HCT116 (cell line): ENCODE measurements around the gene CCDC61. TPM values are rescaled to one million over a fixed set of nuclear protein-coding genes. Genes with fewer than 3 reads are reported as not detected.

ENCODE experiments used
- ATAC-seq: fragments of 200-7000 bp; cut with Tn5 transposase; 2 replicates; pipeline ENCODE4 v1.9.1; 2020; ENCODE audit warnings: mild to moderate bottlenecking, moderate library complexity
- BruUV-seq: library from RNA; stranded (reverse); fragments of 400-500 nt; replicated peaks from 2 replicates; lab custom pipeline; 2021; lab: Mats Ljungman, UMichigan
- CTCF ChIA-PET: fragments of 300-600 bp; sonication (Branson Sonifier 250); formaldehyde crosslinking; loops from one replicate; lab custom pipeline; 2021; ENCODE audit warnings: antibody characterized with exemption; lab: Charles Lee
- POLR2A ChIA-PET: fragments of 300-600, 350-600 bp; sonication (Branson Sonifier 250); formaldehyde crosslinking; loops from one replicate; lab custom pipeline; 2021; ENCODE audit warnings: antibody characterized with exemption; lab: Charles Lee
- RAD21 ChIA-PET, 2 experiments: fragments of 300-600 bp; sonication (Branson Sonifier 250); formaldehyde crosslinking; loops; one replicate each; lab custom pipeline; 2023; ENCODE audit warnings: low total read pairs in 2 of 2; ENCODE audit not compliant: uncharacterized antibody in 2 of 2, unreplicated experiment in 2 of 2, low non-redundant PET in 1 of 2; lab: Charles Lee
- DNase-seq: peaks from one replicate; pipeline ENCODE4 v3.0.0-alpha.2; 2010; ENCODE audit warnings: low read depth, low spot score
- H2AFZ ChIP-seq: fragments of 200-600 bp; shearing (Covaris generic), sonication (generic); 2 replicates; pipeline ENCODE4 v1.6.1; 2017; ENCODE audit warnings: low read depth, mixed run types, mixed read lengths, antibody characterized with exemption, low read length; ENCODE audit not compliant: poor library complexity, severe bottlenecking
- H3K27ac ChIP-seq: 2 replicates; pipeline ENCODE4 v1.5.1; 2012; ENCODE audit warnings: low read depth, low read length
- H3K27me3 ChIP-seq: fragments of 200-600 bp; sonication (generic); 2 replicates; pipeline ENCODE4 v1.6.1; 2016; ENCODE audit warnings: mixed run types, low read length, mixed read lengths; ENCODE audit not compliant: insufficient read depth
- H3K36me3 ChIP-seq, 2 experiments: fragments of 200-500 bp in 1 of 2; fragments of 200-600 bp in 1 of 2; sonication (Bioruptor generic) in 1 of 2; sonication (generic) in 1 of 2; 2 replicates each; pipeline versions ENCODE4 v1.5.1 to v1.6.1; 2014 to 2016; ENCODE audit warnings: low read length in 2 of 2, inconsistent platforms in 1 of 2, mixed read lengths in 1 of 2, mixed run types in 1 of 2; ENCODE audit not compliant: insufficient read depth in 2 of 2, control insufficient read depth in 1 of 2
- H3K4me1 ChIP-seq, 2 experiments: fragments of 200-600 bp in 1 of 2; sonication (generic) in 1 of 2; 2 replicates each; pipeline versions ENCODE4 v1.5.1 to v1.6.1; 2012 to 2017; ENCODE audit warnings: low read length in 2 of 2, inconsistent platforms in 1 of 2, mild to moderate bottlenecking in 1 of 2, mixed read lengths in 1 of 2, mixed run types in 1 of 2, moderate library complexity in 1 of 2; ENCODE audit not compliant: insufficient read depth in 2 of 2, control insufficient read depth in 1 of 2
- H3K4me2 ChIP-seq: fragments of 200-600 bp; sonication (generic); 2 replicates; pipeline ENCODE4 v1.6.1; 2017; ENCODE audit warnings: mixed run types, low read length, mixed read lengths
- H3K4me3 ChIP-seq, 2 experiments: fragments of 200-600 bp in 1 of 2; sonication (generic) in 1 of 2; replicated peaks in 1 of 2; 2 replicates each; pipeline ENCODE4 v1.5.1; 2011 to 2016; ENCODE audit warnings: low read length in 2 of 2, control low read depth in 1 of 2, low read depth in 1 of 2, mild to moderate bottlenecking in 1 of 2, mixed read lengths in 1 of 2, mixed run types in 1 of 2
- H3K79me2 ChIP-seq: fragments of 200-600 bp; sonication (generic); 2 replicates; pipeline ENCODE4 v1.6.1; 2017; ENCODE audit warnings: mild to moderate bottlenecking, mixed run types, low read length, moderate library complexity, mixed read lengths; ENCODE audit not compliant: insufficient read depth
- H3K9ac ChIP-seq: fragments of 200-600 bp; sonication (generic); 2 replicates; pipeline ENCODE4 v1.6.1; 2016; ENCODE audit warnings: low read length, mixed read lengths
- H3K9me2 ChIP-seq: fragments of 200-600 bp; sonication (generic), shearing (Covaris generic); 2 replicates; pipeline ENCODE4 v1.6.1; 2017; ENCODE audit warnings: mixed run types, mild to moderate bottlenecking, moderate library complexity; ENCODE audit not compliant: insufficient read depth
- H3K9me3 ChIP-seq, 2 experiments: fragments of 200-500 bp in 1 of 2; fragments of 200-600 bp in 1 of 2; sonication (Bioruptor generic) in 1 of 2; sonication (generic) in 1 of 2; 2 replicates each; pipeline ENCODE4 v1.6.1; 2014 to 2017; ENCODE audit warnings: low read length in 2 of 2, mixed read lengths in 2 of 2, inconsistent platforms in 1 of 2, low read depth in 1 of 2, mild to moderate bottlenecking in 1 of 2, mixed run types in 1 of 2, moderate library complexity in 1 of 2; ENCODE audit not compliant: control insufficient read depth in 1 of 2, insufficient read depth in 1 of 2
- H4K20me1 ChIP-seq: fragments of 200-600 bp; sonication (generic), shearing (Covaris generic); 2 replicates; pipeline ENCODE4 v1.6.1; 2017; ENCODE audit warnings: mixed run types, mild to moderate bottlenecking, moderate library complexity; ENCODE audit not compliant: insufficient read depth
- CBX3 ChIP-seq: IDR thresholded peaks from 2 replicates; pipeline ENCODE4 v1.6.1; 2012; ENCODE audit warnings: low read depth
- CEBPB ChIP-seq: IDR thresholded peaks from 2 replicates; pipeline ENCODE4 v1.6.1; 2012; ENCODE audit warnings: low read depth
- EGR1 ChIP-seq: IDR thresholded peaks from 2 replicates; pipeline ENCODE4 v1.6.1; 2012; ENCODE audit warnings: low read depth
- EZH2 ChIP-seq: fragments of 200-600 bp; sonication (generic); IDR thresholded peaks from 2 replicates; pipeline ENCODE4 v1.6.1; 2017; ENCODE audit warnings: antibody characterized with exemption, mixed run types
- MAX ChIP-seq: IDR thresholded peaks from 2 replicates; pipeline ENCODE4 v1.6.1; 2012
- POLR2AphosphoS5 ChIP-seq: IDR thresholded peaks from 2 replicates; pipeline ENCODE4 v1.6.1; 2011; ENCODE audit warnings: mild to moderate bottlenecking, low read depth, low read length, moderate library complexity
- SIN3A ChIP-seq: IDR thresholded peaks from 2 replicates; pipeline ENCODE4 v1.6.1; 2012; ENCODE audit warnings: low read depth
- YY1 ChIP-seq: IDR thresholded peaks from 2 replicates; pipeline ENCODE4 v1.6.1; 2011; ENCODE audit warnings: low read length, low read depth, moderate library complexity, mild to moderate bottlenecking; ENCODE audit not compliant: insufficient replicate concordance; ENCODE audit errors: extremely low read depth
- ZFX ChIP-seq: fragments of 450-650 bp; IDR thresholded peaks from 2 replicates; pipeline ENCODE4 v1.6.1; 2017
- intact Hi-C: fragments of 100-400 bp; cut with micrococcal nuclease; formaldehyde crosslinking; loops from 2 replicates; pipeline ENCODE4 v1.10.0; 2022
- total RNA-seq: library from RNA; stranded (reverse); gene quantifications from one replicate; pipeline ENCODE4 v1.2.1, GENCODE V29; 2021; ENCODE audit not compliant: unreplicated experiment

The CCDC61 gene
- total RNA-seq, 1 experiment from 2014 or later, result 12.2 TPM

GRCh38 chr19:46065486-46066071 is 70.3 kb downstream of the CCDC61 start:
- BruUV-seq, result no TSS peak
- POLR2A ChIA-PET, result no interaction called here

GRCh38 chr19:46066471-46066870 is 71.2 kb downstream of the CCDC61 start:
- no peak overlapping the region for H3K9ac ChIP-seq
- no peaks in the 10 kb centered on the region for H3K36me3 ChIP-seq
- ATAC-seq (no peak), DNase-seq (no peak)
- H2AFZ ChIP-seq, result no peak overlapping the region
- CTCF ChIA-PET, result interaction anchor here (1.0 to 2.0 kb wide), 4 partner anchors 9 to 250 kb away, joined by 3 to 5 read pairs (median 3); no protein-coding TSS in a partner anchor
- POLR2A ChIA-PET, result no interaction called here
- RAD21 ChIA-PET, result no interaction called here
- H4K20me1 ChIP-seq, result no peaks in the 10 kb centered on the region
- H3K9me3 ChIP-seq, result no peaks in the 10 kb centered on the region
- H3K27ac ChIP-seq, result no peak overlapping the region
- no peaks in the 10 kb centered on the region for H3K79me2 ChIP-seq
- BruUV-seq, result no TSS peak
- peaks cover 76% of the 10 kb centered on the region for H3K27me3 ChIP-seq
- H3K4me1 ChIP-seq, result peaks cover 30 to 35% of the 10 kb centered on the region in 2 experiments
- no peak overlapping the region for H3K4me3 ChIP-seq
- H3K4me2 ChIP-seq, result no peak overlapping the region
- H3K9me2 ChIP-seq, result no peaks in the 10 kb centered on the region
- no peak for TF ChIP-seq CBX3
- no peak for TF ChIP-seq CEBPB
- no peak for TF ChIP-seq SIN3A
- TF ChIP-seq EZH2, result no peak
- TF ChIP-seq POLR2AphosphoS5, result no peak
- TF ChIP-seq MAX, result no peak
- TF ChIP-seq YY1, result no peak
- no peak for TF ChIP-seq ZFX
- intact Hi-C loops, result no loop called here

More at GRCh38 chr19:46065486-46066071, 70.3 kb downstream of the CCDC61 start:
- H3K4me1 ChIP-seq, result peaks cover 30 to 35% of the 10 kb centered on the region in 2 experiments
- intact Hi-C loops, result no loop called here
- no peaks in the 10 kb centered on the region for H3K36me3 ChIP-seq
- DNase-seq (no peak), ATAC-seq (no peak)
- no peaks in the 10 kb centered on the region for H3K79me2 ChIP-seq
- no peak overlapping the region for H3K4me3 ChIP-seq
- no peak overlapping the region for H2AFZ ChIP-seq
- no peak overlapping the region for H3K9ac ChIP-seq
- no peak for TF ChIP-seq EGR1
- RAD21 ChIA-PET, result no interaction called here
- peaks cover 67% of the 10 kb centered on the region for H3K27me3 ChIP-seq
- no peak overlapping the region for H3K27ac ChIP-seq
- no peaks in the 10 kb centered on the region for H4K20me1 ChIP-seq
- H3K9me3 ChIP-seq, result no peaks in the 10 kb centered on the region
- CTCF ChIA-PET, result interaction anchor here (1.0 to 2.0 kb wide), 5 partner anchors 10 to 249 kb away, joined by 3 to 5 read pairs (median 3); no protein-coding TSS in a partner anchor
- no peaks in the 10 kb centered on the region for H3K9me2 ChIP-seq
- H3K4me2 ChIP-seq, result no peak overlapping the region
